ENCODE measurements around the gene ZNHIT2. TPM values are rescaled to one million over a fixed set of nuclear protein-coding genes. Genes with fewer than 3 reads are reported as not detected.

The ZNHIT2 gene
- total RNA-seq, 1 experiment from 2014 or later, result 13.2 TPM

- CTCF ChIA-PET, result interaction anchor here (0.5 to 1.1 kb wide), 2 partner anchors 30 to 41 kb away, joined by 3 read pairs; partner anchors contain the start of gene VPS51
- Mint-ChIP-seq H3K9me3 (ENCODE audit: low read depth, unreplicated experiment) (no peaks in the 10 kb centered on the region), H3K4me1 (ENCODE audit: low read depth, unreplicated experiment) (no peaks in the 10 kb centered on the region), H3K36me3 (ENCODE audit: insufficient read depth, unreplicated experiment) (peaks cover 4% of the 10 kb centered on the region), H3K27ac (ENCODE audit: unreplicated experiment) (no peak overlapping the region), H3K4me3 (ENCODE audit: low read depth, unreplicated experiment) (no peak overlapping the region), H3K27me3 (ENCODE audit: unreplicated experiment) (peaks cover 13% of the 10 kb centered on the region)
- no peak for TF ChIP-seq CTCF (IDR thresholded peaks at IDR 0.05; ENCODE audit: unreplicated experiment)
- intact Hi-C loops (cut with micrococcal nuclease; ENCODE audit: unreplicated experiment), result no loop called here
- BruUV-seq (replicated peaks), result no TSS peak
- no peak for DNase-seq
Measured at GRCh38 chr11:65066805-65067291, 50.7 kb downstream of the ZNHIT2 start.

Small RNA genes lying within 50 kb of the gene (microRNA-seq; reads per million reads assigned to microRNA genes)
- gene MIR6751, result 2.1 reads per million

Other genes with a start within 250 kb of the ZNHIT2 start
- gene EHD1, start 239.1 kb downstream of the ZNHIT2 start, total RNA-seq (2022), result 92.8 and 101 TPM in 2 replicates
- gene ATG2A, start 200.5 kb downstream of the ZNHIT2 start, total RNA-seq (2022), result 29.6 and 35.8 TPM in 2 replicates
- 9.9 and 12.2 TPM in 2 replicates for gene PPP2R5B, start 193.0 kb downstream of the ZNHIT2 start, total RNA-seq (2022)
- gene GPHA2, start 181.8 kb downstream of the ZNHIT2 start, total RNA-seq (2022), result not detected in 2 replicates
- gene MAJIN, start 145.6 kb downstream of the ZNHIT2 start, total RNA-seq (2022), result 0.56 TPM in 1 of 2 replicates, not detected in the other
- gene BATF2, start 120.7 kb downstream of the ZNHIT2 start, total RNA-seq (2022), result 4.5 and 11.3 TPM in 2 replicates
- gene ARL2, start 103.5 kb downstream of the ZNHIT2 start, total RNA-seq (2022), result 62.6 and 63.7 TPM in 2 replicates
- 22.1 and 25.7 TPM in 2 replicates for gene SNX15, start 90.3 kb downstream of the ZNHIT2 start, total RNA-seq (2022)
- gene SAC3D1, start 76.5 kb downstream of the ZNHIT2 start, total RNA-seq (2022), result 12.9 and 17.6 TPM in 2 replicates
- gene NAALADL1, start 59.1 kb downstream of the ZNHIT2 start, total RNA-seq (2022), result not detected in 2 replicates
- gene CDCA5, start 33.7 kb downstream of the ZNHIT2 start, total RNA-seq (2022), result 53.4 and 55.4 TPM in 2 replicates
- gene ZFPL1, start 33.5 kb downstream of the ZNHIT2 start, total RNA-seq (2022), result 47.6 and 48.0 TPM in 2 replicates
- gene VPS51, start 21.5 kb downstream of the ZNHIT2 start, total RNA-seq (2022), result 64.4 and 78.1 TPM in 2 replicates
- gene TM7SF2, start 5.8 kb downstream of the ZNHIT2 start, total RNA-seq (2022), result 41.2 and 42.8 TPM in 2 replicates
- gene FAU, start 4.4 kb upstream of the ZNHIT2 start, total RNA-seq (2022), result 650 and 668 TPM in 2 replicates
- 84.1 and 97.9 TPM in 2 replicates for gene MRPL49, start 4.6 kb upstream of the ZNHIT2 start, total RNA-seq (2022)
- 68.5 and 76.7 TPM in 2 replicates for gene SYVN1, start 16.8 kb upstream of the ZNHIT2 start, total RNA-seq (2022)
- not detected in 2 replicates for gene SPDYC, start 52.5 kb upstream of the ZNHIT2 start, total RNA-seq (2022)
- gene CAPN1, start 64.2 kb upstream of the ZNHIT2 start, total RNA-seq (2022), result 288 and 314 TPM in 2 replicates
- 34.4 and 40.4 TPM in 2 replicates for gene POLA2, start 144.3 kb upstream of the ZNHIT2 start, total RNA-seq (2022)
- gene CDC42EP2, start 197.2 kb upstream of the ZNHIT2 start, total RNA-seq (2022), result 35.6 and 43.2 TPM in 2 replicates
- 57.5 and 61.1 TPM in 2 replicates for gene DPF2, start 216.2 kb upstream of the ZNHIT2 start, total RNA-seq (2022)
- gene TIGD3, start 237.1 kb upstream of the ZNHIT2 start, total RNA-seq (2022), result 0.73 and 1.5 TPM in 2 replicates

All from Calu3 (cell line).